Measurements from ENCODE around the gene SH2D3A. TPM values are rescaled to one million over a fixed set of nuclear protein-coding genes. Genes with fewer than 3 reads are reported as not detected.

The SH2D3A gene
- polyA plus RNA-seq, 3 donors = 0.11 TPM; not detected in 2

DNA sequence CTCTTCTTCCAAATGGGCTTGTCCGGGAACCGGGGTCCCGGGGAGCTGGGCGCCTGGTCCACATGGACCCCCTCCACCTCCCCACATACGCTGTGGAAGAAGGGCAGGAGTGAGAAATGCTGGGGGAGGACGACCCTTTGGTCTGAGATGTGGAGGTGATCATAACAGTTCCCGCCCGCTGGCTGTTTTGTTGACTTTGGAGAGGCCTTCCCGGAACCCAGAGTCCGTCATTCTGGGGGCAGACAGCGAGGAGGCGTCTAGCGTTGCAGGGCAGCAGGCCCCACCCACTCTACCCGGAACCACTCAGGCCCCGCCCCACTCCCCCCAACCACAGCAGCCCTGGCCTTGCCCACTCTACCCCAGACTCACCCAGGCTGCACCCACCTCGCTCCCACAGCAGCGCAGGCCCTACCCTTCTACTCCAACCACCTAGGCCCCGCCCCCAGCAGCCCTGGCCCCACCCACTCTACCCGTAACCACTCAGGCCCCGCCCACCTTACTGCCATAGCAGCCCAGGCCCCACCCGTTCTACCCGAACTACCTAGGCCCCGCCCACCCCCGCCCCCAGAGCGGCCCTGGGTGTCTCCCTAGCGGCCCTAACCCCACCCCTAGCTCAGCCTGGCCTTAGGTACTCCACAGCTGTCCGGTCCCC is 37.0 kb downstream of the SH2D3A start:
- intact Hi-C loops (cut with micrococcal nuclease) = no loop called here
- H3K79me2 ChIP-seq (ENCODE audit: insufficient read depth, low read length) = no peaks in the 10 kb centered on the region
- H3K9me3 ChIP-seq (replicated peaks in 1 of 2; ENCODE audit: control insufficient read depth in 1 of 2, insufficient read depth in 1 of 2, low read length in 2 of 2) = no peaks in the 10 kb centered on the region
- H3K4me1 ChIP-seq (ENCODE audit: control insufficient read depth in 1 of 2, insufficient read depth in 2 of 2, low read length in 2 of 2) = peaks cover 32 to 37% of the 10 kb centered on the region in 2 donors
- Mint-ChIP-seq H3K36me3 (peaks cover 30 to 56% of the 10 kb centered on the region in 2 donors), H3K27ac (peak overlapping the region in 1 of 7 donors; percentile 16), H3K9me3 (peaks cover 0 to 3% (median 0%) of the 10 kb centered on the region in 7 donors), H3K4me1 (peaks cover 32% of the 10 kb centered on the region), H3K4me3 (no peak overlapping the region), H3K27me3 (ENCODE audit: low read depth in 3 of 3) (peaks cover 0 to 3% (median 2%) of the 10 kb centered on the region in 3 donors)
- TF ChIP-seq, protein P1, sequence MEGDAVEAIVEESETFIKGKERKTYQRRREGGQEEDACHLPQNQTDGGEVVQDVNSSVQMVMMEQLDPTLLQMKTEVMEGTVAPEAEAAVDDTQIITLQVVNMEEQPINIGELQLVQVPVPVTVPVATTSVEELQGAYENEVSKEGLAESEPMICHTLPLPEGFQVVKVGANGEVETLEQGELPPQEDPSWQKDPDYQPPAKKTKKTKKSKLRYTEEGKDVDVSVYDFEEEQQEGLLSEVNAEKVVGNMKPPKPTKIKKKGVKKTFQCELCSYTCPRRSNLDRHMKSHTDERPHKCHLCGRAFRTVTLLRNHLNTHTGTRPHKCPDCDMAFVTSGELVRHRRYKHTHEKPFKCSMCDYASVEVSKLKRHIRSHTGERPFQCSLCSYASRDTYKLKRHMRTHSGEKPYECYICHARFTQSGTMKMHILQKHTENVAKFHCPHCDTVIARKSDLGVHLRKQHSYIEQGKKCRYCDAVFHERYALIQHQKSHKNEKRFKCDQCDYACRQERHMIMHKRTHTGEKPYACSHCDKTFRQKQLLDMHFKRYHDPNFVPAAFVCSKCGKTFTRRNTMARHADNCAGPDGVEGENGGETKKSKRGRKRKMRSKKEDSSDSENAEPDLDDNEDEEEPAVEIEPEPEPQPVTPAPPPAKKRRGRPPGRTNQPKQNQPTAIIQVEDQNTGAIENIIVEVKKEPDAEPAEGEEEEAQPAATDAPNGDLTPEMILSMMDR (IDR thresholded peaks at IDR 0.05) = no peak
- no peak overlapping the region for H2AFZ ChIP-seq (ENCODE audit: insufficient read depth, low read depth, low read length, poor library complexity, severe bottlenecking)
- no peaks in the 10 kb centered on the region for H3K27me3 ChIP-seq (ENCODE audit: control insufficient read depth in 2 of 2, insufficient read depth in 2 of 2, low read length in 2 of 2)
- no peak overlapping the region for H3K27ac ChIP-seq (ENCODE audit: low read depth in 1 of 2, low read length in 2 of 2)
- DNase-seq = no peak
- 83% methylated on average over 14 of the region's 27 CpGs for WGBS (ENCODE audit: insufficient coverage)
- H3K36me3 ChIP-seq (replicated peaks in 1 of 2; ENCODE audit: control insufficient read depth in 1 of 2, insufficient read depth in 2 of 2, low read length in 2 of 2) = peaks cover 26 to 39% of the 10 kb centered on the region in 2 donors
- H3K9ac ChIP-seq (ENCODE audit: insufficient read depth, low read length, poor library complexity, severe bottlenecking) = no peak overlapping the region
- H4K20me1 ChIP-seq (ENCODE audit: insufficient read depth, low read length) = no peaks in the 10 kb centered on the region
- peak overlapping the region in 1 of 3 experiments; percentile 23 for H3K4me3 ChIP-seq (replicated peaks in 1 of 3; ENCODE audit: low read depth in 2 of 3, low read length in 3 of 3)
- no peak overlapping the region for H3K4me2 ChIP-seq (replicated peaks; ENCODE audit: extremely low read depth, low read length, poor library complexity, severe bottlenecking)

DNA sequence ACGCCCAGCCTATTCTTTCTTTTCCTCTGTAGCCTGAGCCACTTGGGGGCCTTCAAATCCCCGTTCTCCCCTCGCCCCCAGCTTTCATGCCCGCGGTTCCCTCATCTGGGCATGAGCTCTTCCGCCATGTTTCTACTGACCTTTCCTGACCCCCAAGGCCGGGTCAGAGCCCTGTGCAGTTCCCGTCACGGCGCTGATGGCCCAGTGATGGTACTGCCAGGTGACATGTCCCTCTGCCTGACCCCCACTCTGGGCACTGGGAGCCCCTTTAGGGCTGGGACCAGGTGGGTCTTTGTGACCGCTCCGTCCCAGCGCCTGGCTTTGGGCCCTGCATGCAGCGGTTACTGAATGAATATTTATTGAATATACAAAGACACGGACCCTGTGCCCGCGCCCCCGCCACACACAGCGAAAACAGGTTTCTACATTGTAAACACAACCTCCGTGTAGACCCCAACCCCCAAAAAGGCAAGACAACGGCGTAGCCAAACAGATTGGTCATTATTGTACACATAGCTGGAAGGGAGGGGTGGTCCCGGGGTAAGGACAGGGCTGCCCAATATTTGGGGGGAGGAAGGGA is 37.6 kb downstream of the SH2D3A start:
- peaks cover 0 to 3% (median 2%) of the 10 kb centered on the region in 3 donors for H3K27me3 Mint-ChIP-seq (ENCODE audit: low read depth in 3 of 3)
- peaks cover 38 to 43% of the 10 kb centered on the region in 2 donors for H3K4me1 ChIP-seq (ENCODE audit: control insufficient read depth in 1 of 2, insufficient read depth in 2 of 2, low read length in 2 of 2)
- peaks cover 26 to 35% of the 10 kb centered on the region in 2 donors for H3K36me3 ChIP-seq (replicated peaks in 1 of 2; ENCODE audit: control insufficient read depth in 1 of 2, insufficient read depth in 2 of 2, low read length in 2 of 2)
- H3K27me3 ChIP-seq (ENCODE audit: control insufficient read depth in 2 of 2, insufficient read depth in 2 of 2, low read length in 2 of 2) = no peaks in the 10 kb centered on the region
- H3K27ac Mint-ChIP-seq = peak overlapping the region in 2 of 7 donors; percentile 23 to 77
- no peaks in the 10 kb centered on the region for H3K9me3 ChIP-seq (replicated peaks in 1 of 2; ENCODE audit: control insufficient read depth in 1 of 2, insufficient read depth in 1 of 2, low read length in 2 of 2)
- peak overlapping the region in 1 of 3 experiments; percentile 23 for H3K4me3 ChIP-seq (replicated peaks in 1 of 3; ENCODE audit: low read depth in 2 of 3, low read length in 3 of 3)
- H3K27ac ChIP-seq (ENCODE audit: low read depth in 1 of 2, low read length in 2 of 2) = no peak overlapping the region
- intact Hi-C loops (cut with micrococcal nuclease) = no loop called here
- H3K4me1 Mint-ChIP-seq = peaks cover 38% of the 10 kb centered on the region
- WGBS (ENCODE audit: insufficient coverage) = 100% methylated on average over 9 of the region's 23 CpGs
- no peaks in the 10 kb centered on the region for H3K79me2 ChIP-seq (ENCODE audit: insufficient read depth, low read length)
- no peak overlapping the region for H3K9ac ChIP-seq (ENCODE audit: insufficient read depth, low read length, poor library complexity, severe bottlenecking)
- no peaks in the 10 kb centered on the region for H4K20me1 ChIP-seq (ENCODE audit: insufficient read depth, low read length)
- no peak overlapping the region for H3K4me3 Mint-ChIP-seq
- H3K9me3 Mint-ChIP-seq = peaks cover 0 to 4% (median 0%) of the 10 kb centered on the region in 7 donors
- no peak for DNase-seq
- peaks cover 28 to 51% of the 10 kb centered on the region in 2 donors for H3K36me3 Mint-ChIP-seq
- H3K4me2 ChIP-seq (replicated peaks; ENCODE audit: extremely low read depth, low read length, poor library complexity, severe bottlenecking) = no peak overlapping the region
- H2AFZ ChIP-seq (ENCODE audit: insufficient read depth, low read depth, low read length, poor library complexity, severe bottlenecking) = no peak overlapping the region
- TF ChIP-seq, protein P1 (IDR thresholded peaks at IDR 0.05) = no peak

Data from CD14-positive monocyte (primary cell).